Measurements from ENCODE around the gene CLN5. TPM values are rescaled to one million over a fixed set of nuclear protein-coding genes. Genes with fewer than 3 reads are reported as not detected.

The CLN5 gene
- 27.3 and 32.8 TPM in 2 replicates for total RNA-seq

GRCh38 chr13:76991796-76992547, at the start of gene CLN5:
TSS of gene CLN5 (plus strand) at chr13:76992081. CDS start at chr13:76992099, 18 bp downstream.

GRCh38 chr13:76948149-76948548, 43.7 kb upstream of the CLN5 start, which contains the start of gene ACOD1:
TSS of gene ACOD1 (plus strand) at chr13:76948511. CDS start at chr13:76948559, 48 bp downstream.

GRCh38 chr13:77026861-77027621, 35.2 kb downstream of the CLN5 start, which contains the start of gene FBXL3:
TSS of gene FBXL3 (minus strand) at chr13:77027159. CDS start at chr13:77021860, 5,299 bp downstream.

Other genes with a start within 250 kb of the CLN5 start
- gene KCTD12, start 105.7 kb upstream of the CLN5 start, total RNA-seq, result 73.1 and 97.4 TPM in 2 replicates
- gene ACOD1, start 43.6 kb upstream of the CLN5 start, total RNA-seq, result not detected in 2 replicates
- gene FBXL3, start 35.1 kb downstream of the CLN5 start, total RNA-seq, result 63.9 and 65.3 TPM in 2 replicates

Data from aortic smooth muscle cell (primary cell).